Subcutaneous adipose tissue (tissue), 4 donors: ENCODE data around the gene EBP. TPM values are rescaled to one million over a fixed set of nuclear protein-coding genes. Genes with fewer than 3 reads are reported as not detected.

Source experiments
- CTCF ChIP-seq: fragments of 450-650 bp; IDR thresholded peaks from one replicate; pipeline ENCODE4 v1.5.1; 2016; ENCODE audit warnings: low read depth, mild to moderate bottlenecking, control low read depth, antibody characterized with exemption, moderate library complexity
- total RNA-seq, 4 donors: library from RNA; depleted of rRNA; stranded (reverse); fragments of >200 nt; gene quantifications; one replicate each; pipeline ENCODE4 v1.1.0, GENCODE V29; 2016

EBP gene
- total RNA-seq, 4 donors from 2014 or later: 6.0 to 33.5 (median 15.3) TPM

DNA sequence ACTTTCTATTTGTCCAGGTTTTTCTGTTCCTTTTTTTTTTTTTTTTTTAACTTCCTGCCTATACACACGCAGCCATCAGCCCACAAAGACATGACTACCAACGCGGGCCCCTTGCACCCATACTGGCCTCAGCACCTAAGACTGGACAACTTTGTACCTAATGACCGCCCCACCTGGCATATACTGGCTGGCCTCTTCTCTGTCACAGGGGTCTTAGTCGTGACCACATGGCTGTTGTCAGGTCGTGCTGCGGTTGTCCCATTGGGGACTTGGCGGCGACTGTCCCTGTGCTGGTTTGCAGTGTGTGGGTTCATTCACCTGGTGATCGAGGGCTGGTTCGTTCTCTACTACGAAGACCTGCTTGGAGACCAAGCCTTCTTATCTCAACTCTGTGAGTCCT, 2.1 kb downstream of the EBP start:
- TF ChIP-seq CTCF: no peak

- no peak for TF ChIP-seq CTCF
These were observed 9.1 kb downstream of the EBP start for GRCh38 chrX:48530736-48531135.

- TF ChIP-seq CTCF: no peak
These were observed 9.9 kb downstream of the EBP start for GRCh38 chrX:48531358-48531959.

DNA sequence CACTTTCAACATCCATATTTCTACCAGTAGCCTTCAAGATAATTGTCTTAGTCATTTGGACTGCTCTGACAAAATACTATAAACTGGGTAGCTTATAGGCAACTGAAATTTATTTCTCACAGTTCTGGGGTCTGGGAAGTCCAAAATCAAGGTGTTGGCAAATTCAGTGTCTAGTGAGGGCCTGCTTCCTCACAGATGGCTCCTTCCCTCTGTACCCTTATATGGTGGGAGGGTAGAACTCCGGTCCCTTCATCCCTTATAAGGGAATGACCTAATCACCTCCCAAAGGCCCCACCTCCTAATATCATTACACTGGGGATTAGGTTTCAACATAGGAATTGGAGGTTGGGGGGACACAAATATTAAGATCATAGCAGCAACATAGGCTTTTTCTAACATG, 10.6 kb downstream of the EBP start:
- no peak for TF ChIP-seq CTCF

GRCh38 chrX:48533165-48533564, 11.6 kb downstream of the EBP start:
- TF ChIP-seq CTCF: no peak

- no peak for TF ChIP-seq CTCF
These were observed 17.2 kb downstream of the EBP start for GRCh38 chrX:48538641-48539344.

- TF ChIP-seq CTCF: no peak
These were observed 17.9 kb downstream of the EBP start, which contains the start of gene TBC1D25 for GRCh38 chrX:48539345-48540027. TSS of gene TBC1D25 (plus strand) at chrX:48539714. CDS start at chrX:48539798, 84 bp downstream.
